Suprapubic skin (tissue), 4 donors: ENCODE data around the gene ZFYVE28. TPM values are rescaled to one million over a fixed set of nuclear protein-coding genes. Genes with fewer than 3 reads are reported as not detected.

Experiments
- DNase-seq, 2 donors: peaks; one replicate each; pipeline ENCODE4 v3.0.0-alpha.2; 2019; ENCODE audit warnings: low spot score in 2 of 2
- H3K27ac ChIP-seq: fragments of 200-600 bp; sonication (generic); one replicate; pipeline ENCODE4 v1.5.1; 2019
- H3K27me3 ChIP-seq: fragments of 200-600 bp; sonication (generic); one replicate; pipeline ENCODE4 v1.5.1; 2019
- H3K36me3 ChIP-seq: fragments of 200-600 bp; sonication (generic); one replicate; pipeline ENCODE4 v1.5.1; 2019
- H3K4me1 ChIP-seq: fragments of 200-600 bp; sonication (generic); one replicate; pipeline ENCODE4 v1.5.1; 2019
- H3K4me3 ChIP-seq: fragments of 200-600 bp; sonication (generic); one replicate; pipeline ENCODE4 v1.5.1; 2019; ENCODE audit warnings: mild to moderate bottlenecking
- H3K9me3 ChIP-seq: fragments of 200-600 bp; sonication (generic); one replicate; pipeline ENCODE4 v1.5.1; 2019
- EP300 ChIP-seq: sonication (generic); formaldehyde crosslinking; IDR thresholded peaks from one replicate; pipeline ENCODE4 v1.6.1; 2017; ENCODE audit warnings: antibody characterized with exemption
- POLR2A ChIP-seq, 2 donors: fragments of 450-650 bp; IDR thresholded peaks; one replicate each; pipeline ENCODE4 v1.6.1; 2017; ENCODE audit warnings: antibody characterized with exemption in 2 of 2, mild to moderate bottlenecking in 2 of 2, moderate library complexity in 2 of 2
- POLR2AphosphoS5 ChIP-seq, 3 donors: sonication (generic); formaldehyde crosslinking; IDR thresholded peaks; one replicate each; pipeline ENCODE4 v1.6.1; 2017; ENCODE audit warnings: antibody characterized with exemption in 3 of 3
- WGBS: methylation state at CpG from one replicate; pipeline ENCODE4 v1.1.5; 2018; 5-methylcytosine and 5-hydroxymethylcytosine counted together
- total RNA-seq, 4 donors: library from RNA; depleted of rRNA; stranded (reverse); fragments of >200 nt; gene quantifications; one replicate each; pipeline ENCODE4 v1.1.0, GENCODE V29; 2016
- TF ChIP-seq, protein P1 (sequence below), 2 donors: fragments of 200-600 bp in 1 of 2; fragments of 450-650 bp in 1 of 2; sonication (generic) in 1 of 2; IDR thresholded peaks; one replicate each; pipeline ENCODE4 v1.5.1; 2016 to 2019; ENCODE audit warnings: antibody characterized with exemption in 2 of 2, mild to moderate bottlenecking in 1 of 2, moderate library complexity in 1 of 2

Gene ZFYVE28
- total RNA-seq, 4 donors from 2014 or later, result 7.6 to 21.3 (median 9.9) TPM

DNA sequence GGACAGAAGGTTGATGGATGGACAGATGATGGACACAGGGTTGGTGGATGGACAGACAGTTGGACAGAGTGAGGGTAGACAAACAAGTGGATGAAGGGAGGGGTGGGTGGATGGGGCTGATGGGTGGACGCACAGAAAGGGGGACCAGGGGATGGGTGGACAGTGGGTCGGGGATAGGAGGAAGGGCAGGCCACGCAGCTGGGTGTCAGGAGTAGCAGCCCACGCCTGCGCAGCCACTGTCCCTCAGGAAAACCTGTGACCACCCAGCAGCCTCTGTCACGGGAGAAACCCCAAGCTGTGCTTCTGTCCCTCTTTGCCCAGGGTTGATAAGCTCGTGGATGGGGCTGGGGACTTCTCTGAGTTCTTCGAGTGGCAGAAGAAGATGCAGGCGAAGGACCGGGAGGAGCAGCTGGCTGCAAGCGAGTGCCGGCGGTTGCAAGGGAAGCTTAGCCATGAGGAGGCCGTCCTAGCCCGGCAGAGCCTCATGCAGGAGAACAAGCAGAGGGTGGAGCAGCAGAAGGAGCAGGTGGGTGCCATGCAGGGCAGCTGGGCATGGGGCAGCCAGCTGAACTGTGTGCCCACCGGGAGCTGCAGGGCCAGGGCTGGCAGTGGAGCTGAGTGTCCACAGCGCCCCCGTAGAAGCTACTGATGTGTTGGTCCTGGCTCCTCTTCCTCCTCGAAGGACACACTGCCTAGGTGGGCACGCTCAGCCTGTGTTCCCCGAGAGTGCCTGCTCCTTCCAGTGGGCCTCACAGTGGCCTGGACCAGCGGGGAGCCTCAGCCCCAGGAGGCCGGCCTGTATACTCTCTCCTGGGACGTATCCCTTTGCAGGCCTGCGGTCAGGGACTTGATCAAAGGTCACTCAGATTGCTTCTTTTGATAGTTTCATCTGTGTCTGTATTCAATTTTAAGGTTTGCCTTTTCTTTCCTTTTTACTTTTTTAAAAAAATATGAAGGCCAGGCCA, 33.7 kb upstream of the ZFYVE28 start:
- Histone ChIP-seq H3K4me3 (no peak overlapping the region), H3K36me3 (no peaks in the 10 kb centered on the region), H3K9me3 (no peaks in the 10 kb centered on the region), H3K27ac (no peak overlapping the region), H3K4me1 (no peaks in the 10 kb centered on the region), H3K27me3 (no peaks in the 10 kb centered on the region)
- TF ChIP-seq POLR2AphosphoS5 (IDR thresholded peaks at IDR 0.05) (no peak), POLR2A (IDR thresholded peaks at IDR 0.05) (no peak), EP300 (no peak)
- TF ChIP-seq, protein P1, sequence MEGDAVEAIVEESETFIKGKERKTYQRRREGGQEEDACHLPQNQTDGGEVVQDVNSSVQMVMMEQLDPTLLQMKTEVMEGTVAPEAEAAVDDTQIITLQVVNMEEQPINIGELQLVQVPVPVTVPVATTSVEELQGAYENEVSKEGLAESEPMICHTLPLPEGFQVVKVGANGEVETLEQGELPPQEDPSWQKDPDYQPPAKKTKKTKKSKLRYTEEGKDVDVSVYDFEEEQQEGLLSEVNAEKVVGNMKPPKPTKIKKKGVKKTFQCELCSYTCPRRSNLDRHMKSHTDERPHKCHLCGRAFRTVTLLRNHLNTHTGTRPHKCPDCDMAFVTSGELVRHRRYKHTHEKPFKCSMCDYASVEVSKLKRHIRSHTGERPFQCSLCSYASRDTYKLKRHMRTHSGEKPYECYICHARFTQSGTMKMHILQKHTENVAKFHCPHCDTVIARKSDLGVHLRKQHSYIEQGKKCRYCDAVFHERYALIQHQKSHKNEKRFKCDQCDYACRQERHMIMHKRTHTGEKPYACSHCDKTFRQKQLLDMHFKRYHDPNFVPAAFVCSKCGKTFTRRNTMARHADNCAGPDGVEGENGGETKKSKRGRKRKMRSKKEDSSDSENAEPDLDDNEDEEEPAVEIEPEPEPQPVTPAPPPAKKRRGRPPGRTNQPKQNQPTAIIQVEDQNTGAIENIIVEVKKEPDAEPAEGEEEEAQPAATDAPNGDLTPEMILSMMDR (IDR thresholded peaks at IDR 0.05), result no peak
- no peak for DNase-seq
- WGBS, result 76% methylated on average over 20 of the region's 25 CpGs

- Histone ChIP-seq H3K27me3 (no peaks in the 10 kb centered on the region), H3K36me3 (no peaks in the 10 kb centered on the region), H3K4me3 (no peak overlapping the region), H3K9me3 (no peaks in the 10 kb centered on the region), H3K4me1 (no peaks in the 10 kb centered on the region), H3K27ac (no peak overlapping the region)
- DNase-seq, result peak in 1 of 2 donors; percentile 53
- no peak for TF ChIP-seq EP300
- no peak for TF ChIP-seq POLR2A (IDR thresholded peaks at IDR 0.05)
- 83% methylated on average over 9 of the region's 10 CpGs for WGBS
Observed at GRCh38 chr4:2451036-2451520, 32.6 kb upstream of the ZFYVE28 start.

- TF ChIP-seq POLR2A (IDR thresholded peaks at IDR 0.05) (no peak), EP300 (no peak), POLR2AphosphoS5 (IDR thresholded peaks at IDR 0.05) (no peak)
- TF ChIP-seq, protein P1 (IDR thresholded peaks at IDR 0.05), result no peak
- DNase-seq, result peak; percentile 43 to 68
- H3K4me3 ChIP-seq, result no peak overlapping the region
- H3K4me1 ChIP-seq, result no peaks in the 10 kb centered on the region
- no peaks in the 10 kb centered on the region for H3K9me3 ChIP-seq
- H3K27me3 ChIP-seq, result no peaks in the 10 kb centered on the region
- WGBS, result 84% methylated on average over 12 of the region's 16 CpGs
- H3K36me3 ChIP-seq, result no peaks in the 10 kb centered on the region
- H3K27ac ChIP-seq, result no peak overlapping the region
Observed at GRCh38 chr4:2450394-2451035, 32.1 kb upstream of the ZFYVE28 start.

- no peaks in the 10 kb centered on the region for H3K27me3 ChIP-seq
- no peak overlapping the region for H3K4me3 ChIP-seq
- DNase-seq, result no peak
- H3K36me3 ChIP-seq, result no peaks in the 10 kb centered on the region
- H3K4me1 ChIP-seq, result no peaks in the 10 kb centered on the region
- TF ChIP-seq, protein P1 (IDR thresholded peaks at IDR 0.05), result no peak
- no peak for TF ChIP-seq POLR2AphosphoS5 (IDR thresholded peaks at IDR 0.05)
- TF ChIP-seq POLR2A (IDR thresholded peaks at IDR 0.05), result no peak
- no peak for TF ChIP-seq EP300
- no peak overlapping the region for H3K27ac ChIP-seq
- WGBS, result 82% methylated on average over 26 of the region's 27 CpGs
- no peaks in the 10 kb centered on the region for H3K9me3 ChIP-seq
Observed at GRCh38 chr4:2449511-2450392, 31.3 kb upstream of the ZFYVE28 start.

DNA sequence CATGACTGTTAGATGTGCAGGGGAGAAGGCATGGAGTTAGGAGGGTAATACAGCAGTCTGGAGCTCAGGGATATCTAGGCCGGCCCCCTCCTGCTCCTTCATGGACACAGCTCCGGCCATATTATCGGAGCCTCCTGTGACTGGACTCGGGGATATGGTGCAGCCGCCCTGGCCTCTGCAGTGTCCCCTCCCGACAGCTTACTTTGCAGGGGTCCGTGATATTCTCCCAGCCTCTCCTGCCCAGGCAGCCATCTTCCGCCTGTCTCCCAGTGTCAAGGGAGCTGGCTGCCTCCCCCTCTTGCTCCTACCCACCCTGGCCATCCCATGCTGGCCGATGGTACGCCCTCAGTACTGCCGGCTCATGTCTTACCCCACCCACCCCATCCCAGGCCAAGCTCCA, 30.6 kb upstream of the ZFYVE28 start:
- TF ChIP-seq EP300 (no peak), POLR2A (IDR thresholded peaks at IDR 0.05) (no peak), POLR2AphosphoS5 (IDR thresholded peaks at IDR 0.05) (no peak)
- TF ChIP-seq, protein P1 (IDR thresholded peaks at IDR 0.05), result no peak
- peak in 1 of 2 donors; percentile 53 for DNase-seq
- WGBS, result 93% methylated on average over 10 of the region's 11 CpGs
- H3K4me3 ChIP-seq, result no peak overlapping the region
- no peak overlapping the region for H3K27ac ChIP-seq
- no peaks in the 10 kb centered on the region for H3K27me3 ChIP-seq
- no peaks in the 10 kb centered on the region for H3K9me3 ChIP-seq
- no peaks in the 10 kb centered on the region for H3K4me1 ChIP-seq
- no peaks in the 10 kb centered on the region for H3K36me3 ChIP-seq
